ENCODE results near the gene EML3.
"Not testable (repeated sequence)": the region's sequence is repeated elsewhere in the genome, so short reads cannot be mapped to it uniquely, and the experiment has no call there.

EML3 gene

DNA sequence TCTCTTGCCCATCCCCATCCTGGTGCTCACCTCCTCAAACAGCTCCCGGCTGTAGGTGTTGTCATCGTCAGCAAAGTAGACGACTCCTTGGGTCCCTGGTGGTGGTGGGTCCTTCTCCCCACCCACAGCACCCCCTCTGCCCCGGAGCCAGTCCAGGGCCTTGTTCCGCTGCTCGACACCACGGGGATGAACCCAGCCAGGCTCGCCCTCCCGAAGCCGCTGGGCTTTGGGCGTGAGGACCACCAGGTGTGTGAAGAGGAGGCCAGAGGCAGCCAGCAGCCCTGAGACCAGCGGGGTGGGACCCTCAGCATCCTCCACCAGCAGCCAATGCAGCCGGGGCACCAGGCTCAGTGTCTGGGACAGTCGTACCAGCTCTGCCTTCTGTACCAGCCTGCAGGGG, 4.4 kb upstream of the EML3 start:
- DNase-seq, result not testable (repeated sequence)

DNA sequence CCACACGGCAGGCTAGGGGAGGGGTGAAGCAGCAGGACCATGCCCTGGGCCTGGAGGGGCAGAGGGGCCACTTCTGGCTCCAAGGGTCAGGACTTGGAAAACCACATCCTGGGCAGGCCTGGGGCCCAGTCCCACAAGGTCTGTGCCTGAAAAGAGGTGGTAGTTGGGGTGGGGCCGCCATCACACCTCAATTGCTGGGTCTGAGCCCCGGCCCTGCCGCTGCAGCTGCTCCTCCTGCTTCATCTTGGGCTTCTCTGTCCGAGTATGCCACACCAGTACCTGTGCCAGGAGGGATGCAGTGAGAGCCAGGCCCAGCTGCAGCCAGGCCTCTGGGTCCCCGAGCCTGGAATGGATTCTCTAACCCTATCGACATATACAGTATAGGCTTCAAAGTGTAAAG, 2.9 kb upstream of the EML3 start:
- DNase-seq, result no peak

DNA sequence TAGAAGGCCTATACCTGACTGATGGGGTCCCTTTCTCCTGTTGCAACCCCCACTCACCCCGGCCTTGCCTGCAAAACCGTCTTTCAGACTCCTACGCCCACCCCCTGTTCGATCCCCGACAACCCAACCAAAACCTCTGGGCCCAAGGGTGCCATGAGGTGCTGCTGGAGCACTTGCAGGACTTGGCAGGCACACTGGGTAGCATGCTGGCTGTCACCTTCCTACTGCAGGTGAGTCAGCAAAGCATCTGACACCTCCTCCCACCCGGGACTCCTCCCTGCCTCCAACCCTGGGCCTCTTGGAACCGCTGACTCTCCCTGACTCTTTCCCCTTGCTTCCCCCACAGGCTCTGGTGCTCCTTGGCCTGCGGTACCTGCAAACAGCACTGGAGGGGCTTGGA, 1.7 kb upstream of the EML3 start:
- no peak for DNase-seq

- no peak for DNase-seq
These were observed 760 bp upstream of the EML3 start for GRCh38 chr11:62613291-62613778.

DNA sequence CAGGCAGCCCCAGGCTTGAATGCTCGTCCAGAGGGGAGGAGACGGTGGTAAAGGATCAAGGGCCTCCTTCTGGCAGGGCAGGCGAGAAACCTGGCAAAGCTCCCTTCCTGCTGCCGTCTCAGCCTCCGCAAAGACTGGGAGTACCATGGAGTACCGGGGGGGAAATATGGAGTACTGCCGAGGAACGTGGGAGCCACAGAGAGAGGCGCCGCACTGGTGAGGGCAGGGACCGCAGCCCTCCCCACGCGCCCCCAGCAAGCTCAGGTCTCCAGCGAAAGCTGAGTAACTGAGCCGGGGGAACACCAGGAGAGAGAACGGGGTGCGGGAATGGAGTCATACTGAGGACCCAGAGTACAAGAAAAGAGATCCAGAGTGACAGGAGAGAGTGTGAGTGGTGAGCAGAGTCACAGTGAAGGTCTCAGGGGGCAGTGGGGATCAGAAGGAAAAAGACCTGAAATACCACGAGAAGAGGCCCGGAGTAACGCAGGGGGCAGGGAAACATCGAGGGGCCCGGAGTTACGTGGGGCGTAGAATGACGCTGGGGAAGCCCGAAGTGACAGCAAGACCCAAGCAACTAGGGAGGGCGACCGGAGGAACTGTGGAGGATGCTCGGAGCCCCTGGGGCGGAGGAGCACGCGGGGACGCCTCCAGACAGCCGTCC, 740 bp downstream of the EML3 start:
- DNase-seq, result peak; percentile 58

- DNase-seq, result peak; percentile 16
These were observed 1.5 kb downstream of the EML3 start for GRCh38 chr11:62610814-62611704.

- no peak for DNase-seq
These were observed 2.2 kb downstream of the EML3 start for GRCh38 chr11:62610403-62610802.

GRCh38 chr11:62608776-62609175, 3.8 kb downstream of the EML3 start:
- no peak for DNase-seq

DNA sequence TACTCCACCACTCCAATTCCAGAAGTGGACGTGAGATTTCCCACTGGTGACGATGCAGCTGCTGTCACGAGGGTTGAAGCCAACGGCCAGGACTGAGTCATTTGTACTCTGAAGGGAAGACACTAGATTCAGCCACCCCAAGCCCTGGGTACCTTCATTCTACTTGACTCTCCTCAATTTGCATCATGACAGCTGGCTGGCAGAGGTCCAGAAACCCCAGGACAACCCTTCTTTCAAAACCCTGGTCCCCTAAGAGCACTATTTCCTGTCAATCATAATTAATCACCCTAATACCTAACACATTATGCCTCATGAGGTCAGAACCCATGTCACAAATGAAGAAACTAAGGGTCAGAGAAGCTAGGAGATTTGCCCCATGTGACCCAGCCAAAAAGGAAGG, 4.9 kb downstream of the EML3 start:
- DNase-seq, result no peak

GRCh38 chr11:62605902-62606301, 6.7 kb downstream of the EML3 start:
- no peak for DNase-seq

GRCh38 chr11:62605467-62605866, 7.1 kb downstream of the EML3 start:
- no peak for DNase-seq

DNA sequence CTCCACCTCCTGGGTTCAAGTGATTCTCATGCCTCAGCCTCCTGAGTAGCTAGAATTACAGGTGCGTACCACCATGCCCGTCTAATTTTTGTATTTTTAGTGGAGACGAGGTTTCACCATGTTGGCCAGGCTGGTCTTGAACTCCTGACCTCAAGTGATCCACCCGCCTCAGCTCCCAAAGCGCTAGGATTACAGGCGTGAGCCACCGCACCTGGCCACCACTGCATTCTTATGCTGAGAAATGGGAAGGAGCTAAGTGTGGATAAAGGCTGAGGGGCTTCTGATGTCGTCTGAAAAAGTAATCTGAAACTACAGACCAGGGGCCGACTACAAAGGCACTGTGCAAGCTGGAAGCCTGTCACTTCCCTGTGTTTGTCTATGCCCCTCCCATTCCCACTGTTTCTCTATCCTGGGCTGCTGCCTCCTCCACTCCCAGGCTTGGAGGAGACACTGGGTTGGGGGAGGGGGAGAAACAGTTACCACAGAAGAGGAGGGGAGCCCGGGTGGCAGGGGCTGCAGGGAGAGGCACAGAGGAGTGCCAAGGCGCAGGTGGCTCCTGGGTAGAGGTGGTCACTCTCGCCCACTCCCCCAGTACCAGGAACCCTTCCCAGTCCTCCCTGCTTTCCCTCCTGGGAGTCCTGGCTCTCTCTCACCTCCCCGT, 8.0 kb downstream of the EML3 start:
- no peak for DNase-seq

GRCh38 chr11:62603776-62604299, 8.7 kb downstream of the EML3 start:
- DNase-seq, result no peak

- no peak for DNase-seq
These were observed 9.5 kb downstream of the EML3 start for GRCh38 chr11:62603072-62603408.

- DNase-seq, result peak; percentile 82
These were observed 10.2 kb downstream of the EML3 start for GRCh38 chr11:62602141-62603071.

DNA sequence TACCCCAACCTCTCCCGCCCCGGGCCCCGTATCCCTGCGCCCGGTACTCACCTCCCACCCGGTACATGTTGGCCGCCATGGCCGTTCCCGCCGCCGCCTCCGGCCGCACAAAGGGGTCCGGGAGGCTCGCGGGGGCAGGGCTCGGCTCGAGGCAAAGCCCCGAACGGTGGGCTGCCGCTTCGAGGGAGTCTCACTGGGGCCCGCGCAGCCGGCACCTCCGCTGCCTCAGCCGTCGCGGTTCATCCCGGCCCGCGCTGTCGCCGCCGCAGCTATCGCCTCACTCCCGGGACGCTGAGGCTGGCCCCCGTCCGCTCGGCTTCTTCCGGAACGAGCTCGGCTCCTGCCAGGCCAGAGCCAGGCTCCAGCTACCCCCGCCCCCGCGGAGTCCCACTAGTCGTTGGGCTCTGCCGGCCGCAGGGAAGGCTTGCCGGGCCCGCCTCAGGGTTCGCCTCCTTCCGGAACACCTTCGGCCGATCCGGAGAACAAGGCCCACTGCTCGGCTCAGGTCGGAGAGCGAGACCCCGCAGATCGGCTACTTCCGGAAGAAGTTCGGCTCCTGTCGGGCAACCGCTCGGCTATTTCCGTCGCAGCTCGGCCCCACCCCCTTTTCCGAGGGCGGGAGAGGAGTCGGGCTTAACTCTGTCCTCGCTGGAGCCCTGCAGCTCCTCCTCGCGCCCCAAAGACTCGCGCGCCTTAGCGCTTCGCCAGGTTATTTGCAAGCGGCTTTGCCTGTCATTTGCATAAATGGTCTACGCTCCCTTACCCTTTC, 11.0 kb downstream of the EML3 start, which contains the start of gene MTA2:
Gene MTA2, minus strand, starts transcription at position 494 of the 769 bp plus-strand sequence. Its CDS starts 415 bp downstream, at position 79.
- DNase-seq, result peak; percentile 99

GRCh38 chr11:62601122-62601371, 11.5 kb downstream of the EML3 start:
- no peak for DNase-seq

GRCh38 chr11:62600367-62601121, 12.0 kb downstream of the EML3 start:
- peak; percentile 15 for DNase-seq

DNA sequence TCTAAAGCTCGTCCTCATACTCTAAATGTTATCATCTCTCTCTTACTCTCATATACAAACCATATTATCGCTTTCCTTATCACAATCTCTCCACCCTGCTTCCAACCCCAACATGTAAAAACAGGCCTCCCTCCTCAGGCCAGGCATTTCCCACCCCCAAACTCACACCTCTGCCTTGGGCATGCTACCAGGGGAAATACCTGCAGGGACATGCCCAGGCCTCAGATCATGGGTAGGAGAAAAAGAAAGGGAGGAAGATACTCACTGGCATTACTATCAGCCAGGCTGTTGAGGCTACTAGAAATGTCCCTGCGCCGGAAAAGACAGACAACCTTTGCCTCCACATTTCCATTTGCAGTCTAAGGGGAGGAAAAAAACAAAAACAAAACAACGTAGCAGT, 12.7 kb downstream of the EML3 start:
- DNase-seq, result no peak

DNA sequence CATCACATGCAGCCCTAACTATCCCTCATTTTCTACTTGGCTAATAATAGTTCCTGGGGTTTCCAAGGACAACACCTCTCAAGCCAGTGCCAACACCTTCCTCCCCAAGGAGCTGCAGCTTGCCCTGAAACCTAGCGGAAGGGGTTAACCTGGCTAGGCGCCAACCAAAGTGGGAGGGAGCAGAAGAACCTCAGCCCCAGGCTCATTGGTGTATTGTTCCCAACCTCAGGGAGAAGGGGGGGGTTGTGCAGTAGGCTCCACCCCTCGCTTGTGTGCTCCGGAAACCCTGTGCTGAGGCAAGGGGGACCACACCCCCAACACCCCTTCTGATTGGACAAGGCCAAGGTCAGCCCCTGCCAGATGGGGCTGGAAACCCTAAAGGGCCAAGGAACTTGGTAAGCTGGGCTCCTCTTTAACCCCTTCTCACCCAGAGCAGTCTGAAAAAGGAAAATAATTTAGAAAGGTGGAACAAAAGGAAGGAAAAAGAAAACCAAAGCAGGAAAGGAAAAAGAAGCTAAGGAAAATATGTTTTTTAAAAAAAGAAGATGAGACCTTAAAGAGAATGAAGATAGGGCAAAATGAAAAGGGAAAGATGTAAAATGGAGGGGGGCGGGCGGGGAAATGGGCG, 13.4 kb downstream of the EML3 start:
- peak; percentile 87 for DNase-seq

All from retina (tissue), 1 donor.